Measurements from ENCODE around the gene PALLD. TPM values are rescaled to one million over a fixed set of nuclear protein-coding genes. Genes with fewer than 3 reads are reported as not detected.
"Not testable (repeated sequence)": the region's sequence is repeated elsewhere in the genome, so short reads cannot be mapped to it uniquely, and the experiment has no call there.

PALLD gene
- total RNA-seq, 2 donors from 2014 or later, result 92.7 to 138 TPM

DNA sequence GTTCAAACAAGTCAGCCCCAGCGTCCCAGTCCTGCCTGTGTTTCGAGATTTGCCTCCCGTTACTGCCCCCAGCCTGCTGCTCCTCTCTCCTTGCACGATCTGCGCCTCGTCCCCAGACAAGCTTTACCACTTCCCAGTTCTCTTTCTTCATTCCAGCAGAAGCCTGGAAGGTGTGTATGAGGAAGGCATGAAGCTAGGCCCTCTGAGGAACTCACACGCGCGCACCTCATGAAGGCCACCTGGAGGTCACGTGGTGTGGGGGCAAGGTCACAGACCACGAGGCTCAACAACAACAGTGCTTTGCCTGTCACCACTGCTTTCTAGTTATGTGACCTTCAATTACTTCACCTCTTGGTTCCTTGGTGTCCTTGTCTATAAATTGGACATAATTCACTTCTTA lies 181.0 kb downstream of the PALLD start:
- DNase-seq (no peak), ATAC-seq (no peak)
- intact Hi-C loops (cut with DNase I, micrococcal nuclease), result no loop called here

DNA sequence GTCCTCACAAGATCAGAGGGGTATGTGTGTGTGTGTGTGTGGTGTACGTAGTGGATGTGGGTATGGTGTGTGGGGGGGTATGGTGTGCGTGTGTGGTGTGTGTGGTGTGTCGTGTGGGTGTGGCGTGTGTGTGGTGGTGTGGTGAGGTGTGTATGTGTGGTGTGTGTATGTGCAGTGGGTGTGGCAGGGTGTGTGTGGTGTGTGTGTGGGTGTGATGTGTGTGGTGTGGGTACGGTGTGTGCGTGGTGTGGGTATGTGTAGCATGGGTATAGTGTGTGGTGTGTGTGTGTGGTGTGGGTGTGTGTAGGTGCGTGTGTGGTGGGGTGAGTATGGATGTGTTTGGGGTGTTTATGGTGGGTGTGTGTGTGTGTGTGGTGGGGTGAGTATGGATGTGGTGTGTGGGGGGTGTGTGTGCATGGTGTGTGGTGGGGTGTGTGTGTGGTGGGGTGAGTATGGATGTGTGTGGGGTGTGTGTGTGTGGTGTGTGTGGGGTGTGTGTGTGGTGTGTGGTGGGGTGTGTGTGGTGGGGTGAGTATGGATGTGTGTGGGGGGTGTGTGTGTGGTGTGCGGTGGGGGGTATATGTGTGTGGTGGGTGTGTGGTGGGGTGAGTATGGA lies 182.0 kb downstream of the PALLD start:
- ATAC-seq, result no peak
- DNase-seq, result no peak
- intact Hi-C loops (cut with DNase I, micrococcal nuclease), result no loop called here

DNA sequence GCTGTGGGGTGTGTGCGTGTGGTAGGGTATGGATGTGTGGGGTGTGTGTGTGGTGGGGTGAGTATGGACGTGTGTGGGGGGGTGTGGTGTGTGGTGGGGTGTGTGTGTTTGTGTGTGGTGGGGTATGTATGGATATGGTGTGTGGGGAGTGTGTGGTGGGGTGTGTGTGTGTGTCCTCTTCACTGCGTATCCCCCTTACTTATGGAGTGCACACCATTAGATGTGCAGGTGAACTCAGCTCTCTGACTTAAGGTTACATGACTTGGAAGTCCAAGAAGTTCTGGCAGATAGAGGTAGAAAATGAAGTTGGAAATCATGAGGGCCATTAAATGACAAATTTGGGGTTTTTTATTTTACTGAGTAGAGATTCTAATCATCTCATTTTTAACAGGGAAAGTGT lies 182.5 kb downstream of the PALLD start:
- ATAC-seq (no peak), DNase-seq (no peak)
- intact Hi-C loops (cut with DNase I, micrococcal nuclease), result no loop called here

DNA sequence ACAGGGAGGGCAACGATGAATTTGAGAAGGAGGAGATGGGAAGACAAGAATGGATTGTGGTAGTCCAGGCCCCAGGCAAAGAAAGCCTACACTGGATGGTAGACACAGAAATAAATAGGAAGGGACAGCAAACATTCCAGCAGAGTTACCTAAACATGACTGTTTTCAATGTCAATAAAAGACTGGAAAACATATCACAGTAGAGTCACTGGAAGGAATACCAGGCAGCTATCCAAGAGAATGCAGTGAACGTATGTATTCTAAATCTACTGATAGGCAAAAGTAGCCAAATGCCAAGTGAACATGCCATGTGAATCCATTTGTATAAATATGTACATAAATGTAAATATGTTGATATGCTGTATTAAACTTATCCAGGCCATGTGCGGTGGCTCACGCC lies 183.0 kb downstream of the PALLD start:
- DNase-seq (no peak), ATAC-seq (no peak)
- intact Hi-C loops (cut with DNase I, micrococcal nuclease), result no loop called here

DNA sequence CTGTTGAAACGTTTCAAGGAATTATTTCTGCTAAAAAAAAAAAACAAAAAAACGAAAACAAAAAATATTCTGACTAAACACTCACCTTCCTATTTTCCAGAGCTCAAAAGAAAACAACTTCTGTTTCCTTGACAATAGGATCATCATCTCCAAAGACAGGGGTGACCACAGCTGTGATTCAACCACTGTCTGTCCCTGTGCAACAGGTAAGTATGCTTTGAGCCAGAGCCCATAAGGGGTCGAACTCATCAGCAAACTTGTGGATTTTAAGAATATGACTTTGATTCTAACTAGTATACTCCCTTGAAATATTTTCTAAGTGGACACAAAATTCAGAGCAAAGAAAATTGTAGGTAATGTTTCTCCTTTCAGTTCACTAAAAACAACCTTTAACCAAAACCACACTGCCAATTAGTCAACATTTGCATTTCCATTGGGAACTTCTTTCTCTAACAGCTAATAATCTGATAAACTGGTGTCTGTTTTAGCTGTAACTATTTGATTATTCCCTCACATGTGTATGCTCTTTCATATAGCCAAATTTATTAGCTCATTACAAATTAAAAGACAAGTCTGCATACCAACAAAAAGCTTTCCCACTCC lies 186.1 kb downstream of the PALLD start:
- intact Hi-C loops (cut with DNase I, micrococcal nuclease), result no loop called here
- ATAC-seq, result no peak
- DNase-seq, result no peak

DNA sequence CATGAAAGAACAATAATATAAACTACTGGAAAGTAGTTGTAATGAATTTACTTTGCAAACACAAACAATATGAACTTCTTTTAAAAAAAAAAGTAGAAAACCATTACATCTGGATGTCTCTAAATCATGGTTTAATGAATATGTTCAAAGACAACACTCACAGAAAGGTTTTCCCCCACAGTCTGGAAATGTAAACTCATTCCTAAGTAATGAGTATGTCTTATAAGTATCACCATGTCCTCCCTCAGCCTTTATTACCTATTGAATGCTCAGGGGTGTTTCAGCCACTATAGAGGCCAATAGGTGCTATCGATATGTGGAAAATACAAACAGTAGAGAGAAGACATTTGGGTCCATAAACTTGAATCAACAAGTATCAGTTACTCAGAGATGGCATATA lies 186.7 kb downstream of the PALLD start:
- intact Hi-C loops (cut with DNase I, micrococcal nuclease), result no loop called here
- ATAC-seq, result no peak
- DNase-seq, result no peak

DNA sequence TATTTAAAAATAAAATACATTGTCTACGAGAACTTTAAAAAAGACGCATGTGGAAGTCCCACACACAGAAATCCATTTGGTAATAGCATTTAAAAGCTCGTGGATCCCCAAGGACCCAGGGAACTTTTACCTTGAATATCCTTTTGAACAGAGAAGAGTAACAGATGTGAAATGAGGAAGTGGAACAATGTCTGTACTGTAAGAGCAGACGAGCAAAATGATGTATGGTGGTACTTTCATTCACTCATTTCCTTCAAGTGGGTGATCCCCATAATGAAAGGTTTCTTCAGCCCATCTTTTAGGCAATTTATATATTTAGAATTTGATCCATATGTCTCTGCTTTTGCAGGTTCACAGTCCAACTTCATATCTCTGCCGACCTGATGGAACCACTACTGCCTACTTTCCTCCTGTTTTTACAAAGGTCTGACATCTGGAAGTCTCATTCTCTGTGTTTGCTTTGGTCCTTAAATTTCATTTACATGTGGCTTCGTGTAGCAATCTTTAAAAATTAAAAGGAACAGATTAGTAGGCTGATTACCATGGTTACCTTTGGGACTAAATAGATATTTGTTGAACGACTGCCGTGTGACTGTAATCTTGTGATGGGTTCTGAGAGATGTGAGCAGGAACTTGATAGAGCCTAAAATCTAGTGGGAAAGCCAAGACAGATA lies 188.4 kb downstream of the PALLD start:
- DNase-seq (no peak), ATAC-seq (no peak)
- intact Hi-C loops (cut with DNase I, micrococcal nuclease), result no loop called here

DNA sequence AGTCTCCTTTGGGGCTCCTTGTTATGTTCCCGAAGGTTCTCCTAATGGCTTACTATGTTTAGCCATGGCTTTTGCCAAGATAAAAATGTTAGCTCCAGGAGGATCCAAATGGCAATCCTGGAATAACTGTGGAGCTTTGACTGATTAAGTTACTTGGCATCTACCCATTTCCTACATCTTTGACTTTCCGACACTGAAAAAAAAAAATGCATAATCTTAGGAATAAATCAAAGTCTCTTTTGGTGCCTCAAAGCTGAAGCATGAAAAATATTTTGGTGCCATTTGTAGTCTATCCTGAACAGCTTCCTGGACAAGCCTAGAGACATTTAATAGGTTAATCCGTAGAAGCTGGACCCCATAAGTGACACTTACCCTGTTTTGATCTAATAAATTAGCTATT lies 191.7 kb downstream of the PALLD start:
- intact Hi-C loops (cut with DNase I, micrococcal nuclease), result no loop called here
- ATAC-seq, result no peak
- no peak for DNase-seq

DNA sequence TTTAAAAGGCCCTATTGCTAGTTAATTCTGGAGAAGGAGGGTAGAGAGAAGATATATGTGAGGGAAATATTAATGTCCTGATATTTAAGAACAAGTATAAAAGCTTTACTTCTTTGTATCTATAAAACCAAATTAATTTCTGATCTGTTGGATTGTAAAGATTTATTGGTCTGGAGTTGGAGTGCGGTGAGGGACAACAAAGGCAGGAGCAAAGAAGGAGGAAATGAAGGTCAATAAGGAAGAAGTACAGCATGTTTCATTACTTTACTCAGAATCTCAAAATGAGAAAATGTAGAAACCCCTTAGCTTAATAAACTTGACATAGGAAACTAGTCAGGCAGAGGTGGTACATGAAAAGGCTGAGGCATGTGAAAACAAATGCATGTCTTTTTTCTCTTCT lies 192.9 kb downstream of the PALLD start:
- intact Hi-C loops (cut with DNase I, micrococcal nuclease), result no loop called here
- ATAC-seq (peak; percentile 93), DNase-seq (no peak)

DNA sequence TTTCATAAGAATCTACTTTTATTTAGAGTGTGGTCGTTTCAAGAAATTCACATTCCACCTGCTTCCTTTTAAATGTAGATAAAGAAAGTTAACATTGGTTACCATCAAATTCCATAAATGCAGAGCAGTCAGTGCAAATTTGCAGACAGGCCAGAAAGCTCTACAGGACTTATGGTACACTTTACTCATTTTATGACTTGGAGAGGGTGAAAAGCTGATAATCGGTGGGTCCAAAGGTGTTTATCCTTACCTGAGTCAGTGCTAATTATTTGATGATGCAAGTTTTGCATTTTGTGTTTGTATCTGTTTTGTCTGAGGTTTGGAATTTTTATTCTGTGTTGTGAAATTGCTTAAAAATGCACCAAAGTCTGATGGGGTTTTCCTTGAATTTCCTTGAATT lies 193.3 kb downstream of the PALLD start:
- DNase-seq (no peak), ATAC-seq (peak; percentile 86)
- intact Hi-C loops (cut with DNase I, micrococcal nuclease), result no loop called here

DNA sequence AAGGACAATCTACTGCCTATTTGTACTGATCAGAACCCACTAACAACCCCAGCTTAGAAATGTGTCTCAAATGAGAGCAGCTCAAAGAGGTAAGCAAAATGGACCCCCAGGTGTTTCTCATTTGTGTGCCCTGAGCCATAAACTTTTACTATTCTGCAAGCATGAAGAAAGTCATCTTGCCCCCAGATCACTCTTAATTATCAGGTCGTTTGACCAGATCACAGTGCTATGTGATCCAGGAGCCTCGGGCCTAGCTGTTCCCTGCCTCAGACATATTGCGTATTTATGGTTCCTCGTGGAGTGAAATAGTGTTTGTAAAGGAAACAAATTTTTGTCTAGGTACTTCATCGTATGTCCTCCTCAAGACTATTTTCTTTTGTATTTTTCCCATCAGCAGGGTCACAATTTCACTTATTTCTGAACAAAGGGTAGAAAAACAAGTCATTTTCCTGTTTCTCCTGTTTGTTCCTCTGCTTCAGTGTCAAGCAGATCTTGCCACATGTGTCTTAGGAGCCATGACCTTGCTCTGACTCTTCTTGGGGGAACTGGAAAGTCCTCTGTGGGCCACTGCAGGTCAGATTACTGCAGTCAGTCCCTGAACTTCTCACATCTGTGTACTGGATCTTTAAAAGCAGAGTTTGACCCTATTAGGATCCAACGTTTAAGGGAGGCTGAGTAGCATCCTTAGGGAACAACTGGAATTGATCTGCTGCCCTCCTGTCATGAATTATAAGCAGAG lies 194.9 kb downstream of the PALLD start:
- no peak for DNase-seq
- no peak for ATAC-seq
- intact Hi-C loops (cut with DNase I, micrococcal nuclease), result no loop called here

DNA sequence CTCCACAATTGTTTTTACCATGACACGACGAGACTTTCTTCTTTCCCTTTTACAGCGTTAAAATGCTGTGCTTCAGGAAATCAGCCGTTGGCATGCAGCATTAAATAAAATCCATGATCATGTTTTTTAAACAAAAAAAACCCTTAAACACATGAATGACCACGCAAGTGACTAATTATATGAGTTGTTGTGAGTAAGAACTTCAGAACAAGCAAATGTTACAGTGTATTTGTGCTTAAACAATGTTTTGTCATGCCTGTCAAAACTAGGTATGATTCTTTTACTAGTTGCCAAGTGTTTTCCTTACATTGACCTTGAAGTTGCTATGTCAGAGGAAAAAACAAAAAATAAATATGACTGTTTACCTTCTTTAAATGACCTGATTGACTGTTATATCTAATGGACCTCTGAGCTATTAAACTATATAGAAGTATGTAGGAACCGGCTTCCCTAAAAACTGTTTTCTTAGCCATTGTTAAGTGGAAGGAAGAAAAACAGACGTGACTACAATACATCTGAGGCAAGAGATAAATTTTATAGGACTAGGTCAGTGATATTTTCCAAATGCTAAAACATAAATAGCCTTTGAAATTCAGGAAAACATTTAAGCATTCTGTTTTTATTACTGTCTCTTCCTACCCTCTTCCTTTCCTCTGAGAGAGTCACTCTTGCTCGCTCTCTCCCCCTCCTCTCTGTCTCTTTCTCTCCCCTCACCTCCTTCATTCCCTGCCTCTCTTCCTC lies 197.1 kb downstream of the PALLD start:
- intact Hi-C loops (cut with DNase I, micrococcal nuclease), result no loop called here
- DNase-seq (no peak), ATAC-seq (no peak)

DNA sequence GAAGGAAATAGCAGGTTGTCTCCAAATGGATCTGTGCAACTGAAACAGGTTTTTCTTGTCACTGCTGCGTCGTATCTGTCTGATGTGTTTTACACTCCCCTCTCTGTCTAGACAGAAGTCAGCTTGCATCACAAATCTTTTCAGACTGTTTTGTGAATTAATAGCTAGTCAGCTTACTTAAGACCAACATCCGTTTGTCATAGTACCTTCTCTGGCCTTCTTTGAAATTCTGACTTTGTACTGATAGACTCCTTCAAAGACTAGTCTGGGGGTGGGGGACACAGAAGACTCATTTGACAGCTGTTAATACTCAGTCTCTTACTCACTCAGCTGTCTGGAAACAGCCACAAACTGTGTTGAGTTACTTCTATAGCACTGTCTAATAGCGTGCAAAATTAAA lies 197.8 kb downstream of the PALLD start:
- intact Hi-C loops (cut with DNase I, micrococcal nuclease), result no loop called here
- no peak for ATAC-seq
- DNase-seq, result no peak

DNA sequence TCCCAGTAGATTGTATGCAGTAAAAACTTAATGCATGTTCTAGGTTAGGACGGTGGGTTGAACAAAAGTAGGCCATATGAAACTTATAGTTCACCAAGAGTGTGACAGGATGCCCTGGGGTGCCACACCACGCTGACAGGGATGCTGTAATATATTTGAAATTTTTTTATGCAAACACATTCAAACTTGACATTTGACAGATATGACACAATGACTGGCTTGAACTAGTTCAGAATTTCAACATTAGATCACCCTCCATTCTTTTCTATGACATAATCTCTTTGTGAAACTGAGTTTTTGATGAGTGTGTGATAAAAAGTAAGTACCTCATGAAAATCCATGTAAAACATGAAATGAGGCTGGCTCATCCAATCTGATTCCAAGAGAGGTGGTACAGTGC lies 198.4 kb downstream of the PALLD start:
- intact Hi-C loops (cut with DNase I, micrococcal nuclease), result no loop called here

DNA sequence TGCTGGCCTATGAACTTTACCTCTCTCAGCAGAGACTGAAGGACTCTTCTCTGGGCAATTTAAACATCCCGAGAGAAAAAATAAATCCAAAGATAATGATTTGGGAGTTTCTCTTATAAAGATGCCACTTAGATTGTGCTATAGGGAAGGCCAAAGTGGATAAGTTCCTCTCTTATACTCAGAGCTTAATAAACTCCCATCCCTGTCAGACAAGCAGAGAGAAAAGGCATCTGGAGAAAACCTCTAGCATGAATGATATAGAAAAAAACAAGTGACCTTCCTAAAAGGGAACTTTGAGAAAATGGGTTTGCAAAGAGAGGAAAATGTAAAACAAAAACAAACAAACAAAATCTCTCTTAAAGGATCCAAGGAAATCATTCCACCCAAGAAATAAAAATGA lies 199.4 kb downstream of the PALLD start:
- DNase-seq, result no peak
- intact Hi-C loops (cut with DNase I, micrococcal nuclease), result no loop called here

More for the DNA sequence above, 198.4 kb downstream of the PALLD start:
- no peak for DNase-seq
- ATAC-seq, result no peak

DNA sequence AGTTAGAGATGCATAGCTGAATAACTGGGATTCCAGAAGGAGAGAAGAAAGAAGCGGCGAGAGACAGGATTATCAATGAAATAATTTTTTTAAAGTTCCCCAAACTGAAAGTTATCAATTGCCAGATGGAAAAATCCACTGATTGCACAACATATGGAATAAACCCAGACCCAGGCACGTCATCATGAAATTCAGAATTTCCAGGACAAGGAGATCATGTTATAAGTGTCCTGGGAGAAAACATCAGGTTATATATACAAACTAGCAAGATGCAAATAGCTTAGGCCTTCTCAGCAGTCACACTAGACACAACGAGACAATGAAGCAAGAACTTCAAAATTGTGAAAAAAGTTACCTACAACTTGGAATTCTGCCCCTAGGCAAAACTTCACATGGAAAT lies 200.0 kb downstream of the PALLD start:
- no peak for ATAC-seq

More for the DNA sequence above, 199.4 kb downstream of the PALLD start:
- no peak for ATAC-seq

DNA sequence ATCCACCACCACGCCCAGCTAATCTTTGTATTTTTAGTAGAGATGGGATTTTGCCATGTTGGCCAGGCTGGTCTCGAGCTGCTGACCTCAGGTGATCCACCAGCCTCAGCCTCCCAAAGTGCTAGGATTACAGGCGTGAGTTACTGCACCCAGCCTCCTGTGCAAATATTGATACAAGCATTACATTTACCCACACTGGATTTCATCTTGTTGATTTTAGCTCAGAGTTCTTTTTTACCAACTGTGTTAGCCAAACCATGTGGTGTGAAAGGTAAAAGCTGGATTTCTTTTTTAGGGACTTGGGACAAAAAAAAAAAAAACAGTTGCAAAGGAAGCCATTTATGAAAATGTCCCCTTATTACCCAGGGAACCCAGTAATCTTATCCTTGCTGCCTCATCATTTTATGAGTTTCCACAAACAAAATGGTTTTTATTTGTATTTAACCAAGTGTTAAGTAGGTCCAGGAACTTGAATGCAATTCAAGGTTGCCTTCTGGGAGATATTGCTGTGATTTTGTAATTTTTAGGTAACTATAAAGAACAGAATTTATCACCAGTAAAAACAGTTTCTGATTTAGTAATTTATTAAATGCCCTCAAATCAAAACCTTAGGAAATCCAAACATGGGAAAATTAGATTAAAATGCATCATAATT lies 202.5 kb downstream of the PALLD start:
- intact Hi-C loops (cut with DNase I, micrococcal nuclease), result no loop called here
- DNase-seq (no peak), ATAC-seq (peak; percentile 87)

More for the DNA sequence above, 200.0 kb downstream of the PALLD start:
- intact Hi-C loops (cut with DNase I, micrococcal nuclease), result no loop called here
- DNase-seq, result no peak

DNA sequence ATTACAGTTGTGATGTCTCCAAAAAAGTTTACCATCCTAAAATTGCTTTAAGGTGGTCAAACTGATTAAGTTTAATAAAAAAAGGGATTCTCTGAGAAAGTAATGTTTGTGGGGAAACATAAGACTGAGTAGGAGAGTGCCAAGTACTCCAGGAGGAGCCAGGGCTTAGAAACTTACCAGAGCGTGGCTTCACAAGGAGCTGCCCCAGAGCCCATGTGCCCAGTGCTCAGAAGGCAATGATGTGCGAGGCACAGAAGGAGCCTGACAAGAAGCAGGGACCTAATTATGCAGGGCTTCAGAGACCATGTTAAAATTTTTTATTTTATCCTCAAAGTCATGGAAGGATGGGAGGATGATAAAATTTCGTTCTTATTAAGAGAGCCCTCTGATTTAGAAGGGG lies 204.2 kb downstream of the PALLD start:
- intact Hi-C loops (cut with DNase I, micrococcal nuclease), result no loop called here
- ATAC-seq, result no peak

DNA sequence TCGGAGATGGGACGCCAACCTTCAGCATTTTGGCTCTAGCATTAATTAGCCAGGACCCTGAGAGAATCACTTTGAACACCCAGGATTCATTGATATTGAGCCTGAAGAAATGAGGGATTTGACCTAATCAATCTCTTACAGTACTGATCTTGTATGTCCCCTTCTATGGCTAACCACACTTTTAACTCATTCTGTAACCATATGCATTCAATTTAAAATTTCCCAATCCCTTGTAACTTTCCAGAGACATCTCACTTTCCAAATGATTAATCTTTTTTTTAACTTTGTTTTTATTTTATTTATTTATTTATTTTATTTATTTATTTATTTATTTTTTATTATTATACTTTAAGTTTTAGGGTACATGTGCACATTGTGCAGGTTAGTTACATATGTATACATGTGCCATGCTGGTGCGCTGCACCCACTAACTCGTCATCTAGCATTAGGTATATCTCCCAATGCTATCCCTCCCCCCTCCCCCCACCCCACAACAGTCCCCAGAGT lies 205.8 kb downstream of the PALLD start:
- DNase-seq; intact Hi-C loops (cut with DNase I, micrococcal nuclease); ATAC-seq: not testable (repeated sequence)

More for the DNA sequence above, 204.2 kb downstream of the PALLD start:
- no peak for DNase-seq
